Measurements from ENCODE around the gene KIAA1755.

DNA sequence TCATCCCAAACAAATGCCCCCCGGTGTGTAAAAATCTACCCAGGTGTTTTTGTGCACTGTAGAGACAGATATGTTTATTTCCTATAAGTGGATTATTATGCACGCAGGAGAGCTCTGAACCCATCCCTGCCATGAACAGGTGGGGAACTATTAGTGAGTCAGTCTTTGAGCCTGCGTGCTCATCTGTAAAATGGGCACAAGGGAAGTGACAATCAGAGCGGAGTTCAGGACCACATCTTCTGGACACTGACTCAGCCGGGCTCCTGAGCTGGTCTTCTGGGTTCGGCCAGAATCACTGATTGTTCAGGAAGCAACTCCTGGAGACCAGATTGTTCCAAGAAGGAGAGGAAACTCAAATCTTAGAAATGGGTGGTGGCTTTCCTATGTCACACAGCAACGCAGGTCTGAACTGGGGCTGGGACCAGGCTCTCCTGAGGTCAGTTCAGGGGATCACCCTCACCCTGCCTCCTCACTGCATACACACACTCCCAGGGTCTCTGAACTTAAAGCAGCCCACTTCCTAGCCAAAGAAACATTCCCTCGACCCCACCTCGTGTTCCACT lies 68.1 kb downstream of the KIAA1755 start:
- TF ChIP-seq, protein P1, sequence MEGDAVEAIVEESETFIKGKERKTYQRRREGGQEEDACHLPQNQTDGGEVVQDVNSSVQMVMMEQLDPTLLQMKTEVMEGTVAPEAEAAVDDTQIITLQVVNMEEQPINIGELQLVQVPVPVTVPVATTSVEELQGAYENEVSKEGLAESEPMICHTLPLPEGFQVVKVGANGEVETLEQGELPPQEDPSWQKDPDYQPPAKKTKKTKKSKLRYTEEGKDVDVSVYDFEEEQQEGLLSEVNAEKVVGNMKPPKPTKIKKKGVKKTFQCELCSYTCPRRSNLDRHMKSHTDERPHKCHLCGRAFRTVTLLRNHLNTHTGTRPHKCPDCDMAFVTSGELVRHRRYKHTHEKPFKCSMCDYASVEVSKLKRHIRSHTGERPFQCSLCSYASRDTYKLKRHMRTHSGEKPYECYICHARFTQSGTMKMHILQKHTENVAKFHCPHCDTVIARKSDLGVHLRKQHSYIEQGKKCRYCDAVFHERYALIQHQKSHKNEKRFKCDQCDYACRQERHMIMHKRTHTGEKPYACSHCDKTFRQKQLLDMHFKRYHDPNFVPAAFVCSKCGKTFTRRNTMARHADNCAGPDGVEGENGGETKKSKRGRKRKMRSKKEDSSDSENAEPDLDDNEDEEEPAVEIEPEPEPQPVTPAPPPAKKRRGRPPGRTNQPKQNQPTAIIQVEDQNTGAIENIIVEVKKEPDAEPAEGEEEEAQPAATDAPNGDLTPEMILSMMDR (IDR thresholded peaks at IDR 0.05): no peak
- TF ChIP-seq ZFX (IDR thresholded peaks at IDR 0.05; ENCODE audit: borderline replicate concordance): no peak
